ENCODE data around the gene SLC25A43.

The SLC25A43 gene

DNA sequence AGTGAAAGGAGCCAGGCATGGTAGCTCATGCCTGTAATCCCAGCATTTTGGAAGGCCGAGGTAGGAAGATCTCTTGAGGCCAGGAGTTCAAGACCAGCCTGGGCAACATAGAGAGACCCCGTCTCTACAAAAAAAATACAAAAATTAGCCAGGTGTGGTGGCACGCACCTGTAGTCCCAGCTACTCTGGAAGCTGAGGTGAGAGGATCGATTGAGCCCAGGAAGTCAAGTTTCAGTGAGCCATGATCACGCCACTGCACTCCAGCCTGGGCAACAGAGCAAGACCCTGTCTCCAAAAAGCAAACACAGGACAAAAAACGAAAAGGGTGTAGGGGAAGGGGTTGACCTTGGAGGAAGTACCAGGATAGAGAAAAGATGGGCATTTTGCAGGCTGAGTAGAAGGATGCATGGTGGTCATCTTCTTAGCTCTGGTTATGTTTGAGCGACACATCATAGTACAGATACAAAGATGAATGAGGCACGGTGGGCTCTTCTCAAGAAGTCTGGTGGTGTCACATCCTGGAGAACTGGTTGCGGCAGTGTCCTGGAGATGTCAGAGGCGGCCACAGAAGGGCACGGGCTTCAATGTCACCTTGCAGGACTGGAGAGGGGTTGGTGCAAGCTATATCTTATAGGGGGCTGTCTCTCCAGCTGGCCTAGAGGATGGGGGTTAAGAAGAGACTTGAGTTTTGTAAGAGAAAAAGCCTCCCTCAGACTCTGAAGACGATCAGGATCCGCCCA is 101.1 kb downstream of the SLC25A43 start:
- DNase-seq (ENCODE audit: low read depth): no peak

DNA sequence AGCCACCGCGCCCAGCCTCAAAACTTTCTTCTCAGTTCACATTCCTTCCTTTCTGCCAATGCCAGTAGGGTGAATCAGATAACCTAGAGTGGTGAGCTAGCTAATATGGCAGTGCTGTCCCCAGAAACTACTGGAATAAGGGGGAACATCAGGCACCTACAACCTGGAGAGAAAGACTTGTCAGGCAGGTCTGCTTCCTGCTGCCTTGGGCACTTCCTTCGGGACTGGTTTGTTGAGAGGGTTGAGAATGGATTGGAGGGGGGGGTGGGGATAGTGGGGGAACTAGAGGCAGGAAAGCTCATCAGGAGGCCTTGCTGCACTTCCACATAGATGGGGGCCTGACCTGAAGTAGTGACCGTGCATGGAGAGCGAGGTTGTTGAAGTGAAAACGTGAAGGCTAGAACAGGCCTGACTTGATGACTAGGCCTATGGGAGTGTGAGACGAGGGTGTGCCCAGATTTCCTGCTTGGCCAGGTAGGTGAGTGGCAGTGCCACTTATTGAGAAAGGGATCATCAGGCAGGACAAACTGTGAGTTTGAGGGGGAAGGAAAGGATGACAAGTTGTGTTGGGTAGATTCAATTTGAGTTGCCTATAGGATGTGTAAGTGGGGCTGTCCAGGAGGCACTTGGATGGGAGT is 102.5 kb downstream of the SLC25A43 start:
- no peak for DNase-seq (ENCODE audit: low read depth)

DNA sequence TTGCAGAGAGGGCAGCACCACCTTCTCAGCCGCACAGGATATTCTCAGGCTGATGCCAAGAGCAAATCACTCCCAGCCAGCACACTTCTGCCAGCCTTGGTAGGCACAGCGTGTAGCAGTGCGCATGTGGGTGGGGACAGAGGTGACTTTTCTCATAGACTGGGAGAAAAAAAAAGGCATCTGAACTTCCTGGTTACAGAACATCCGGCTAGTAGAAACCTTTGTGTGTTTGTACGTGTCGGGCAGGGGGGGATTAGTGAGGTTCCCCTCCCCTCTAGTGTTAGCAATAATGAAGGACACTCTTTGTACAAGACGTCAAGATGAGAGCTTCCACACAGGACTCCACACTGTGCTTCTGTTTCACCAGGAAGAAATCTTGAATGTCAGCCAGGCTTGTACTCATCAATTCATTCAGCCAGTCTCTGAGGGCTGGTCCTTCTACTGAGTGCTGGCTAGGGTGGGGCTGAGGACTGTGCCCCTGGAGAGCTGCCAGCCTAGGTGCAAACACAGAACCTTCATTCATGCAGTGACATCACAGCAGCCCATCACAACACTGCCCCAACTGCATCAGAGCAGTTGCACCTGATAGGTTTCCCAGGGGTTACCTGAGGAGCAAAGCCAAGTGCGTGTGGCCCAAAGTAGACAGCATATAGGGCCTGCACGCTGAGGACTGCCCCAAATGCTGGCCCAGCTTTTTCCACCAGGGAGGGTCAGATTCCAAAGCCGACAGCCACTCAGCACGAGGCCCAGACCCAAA is 103.8 kb downstream of the SLC25A43 start:
- DNase-seq (ENCODE audit: low read depth): no peak

DNA sequence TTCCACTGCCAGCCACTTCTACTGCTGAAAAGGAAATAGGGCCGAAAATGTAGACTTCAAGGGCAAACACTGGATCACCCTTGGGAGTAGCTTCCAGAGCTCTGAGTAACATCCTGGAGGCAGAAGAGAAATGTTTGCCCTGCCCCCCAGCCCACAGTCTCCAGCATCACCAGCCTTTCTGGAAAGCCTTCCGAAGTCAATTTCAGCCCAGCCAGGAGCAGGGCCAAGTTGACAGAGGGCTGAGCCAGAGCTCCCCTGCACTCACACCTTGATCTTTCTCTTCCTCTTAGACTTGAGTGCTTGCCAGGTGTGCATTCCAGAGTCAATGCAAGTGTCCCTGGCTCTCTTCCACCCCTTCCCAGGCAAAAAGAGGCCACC is 104.3 kb downstream of the SLC25A43 start:
- no peak for DNase-seq (ENCODE audit: low read depth)

Data from activated T-helper 9 cell treated with anti-CD3 and anti-CD28 coated beads, Interleukin-2, amount 50 U/mL, for 16 hours (primary cell).